Neural cell (in vitro differentiated cells): Measurements from ENCODE around the gene SDK1.

Source experiments
- EZH2 ChIP-seq: fragments of 200-600, 300-800 bp; shearing (Covaris generic), sonication (generic); IDR thresholded peaks from 2 replicates; pipeline ENCODE4 v1.6.1; 2014; ENCODE audit warnings: antibody characterized with exemption, low read length, borderline replicate concordance, mild to moderate bottlenecking; ENCODE audit not compliant: insufficient read depth, poor library complexity, severe bottlenecking
- POLR2AphosphoS5 ChIP-seq: IDR thresholded peaks from 2 replicates; pipeline ENCODE4 v1.6.1; 2012
- RAD21 ChIP-seq: fragments of 450-650 bp; conservative IDR thresholded peaks from 2 replicates; pipeline ENCODE4 v1.6.1; 2014; ENCODE audit warnings: antibody characterized with exemption, mild to moderate bottlenecking, moderate library complexity
- TAF1 ChIP-seq: IDR thresholded peaks from 2 replicates; pipeline ENCODE4 v1.6.1; 2012; ENCODE audit warnings: low read depth
- TF ChIP-seq, protein P1 (sequence below): fragments of 450-650 bp; IDR thresholded peaks from 2 replicates; pipeline ENCODE4 v1.5.1; 2014; ENCODE audit warnings: antibody characterized with exemption, mild to moderate bottlenecking, moderate library complexity; ENCODE audit not compliant: poor library complexity, severe bottlenecking

GRCh38 chr7:4202154-4202736 lies 901.2 kb downstream of the SDK1 start:
- TF ChIP-seq, protein P1, sequence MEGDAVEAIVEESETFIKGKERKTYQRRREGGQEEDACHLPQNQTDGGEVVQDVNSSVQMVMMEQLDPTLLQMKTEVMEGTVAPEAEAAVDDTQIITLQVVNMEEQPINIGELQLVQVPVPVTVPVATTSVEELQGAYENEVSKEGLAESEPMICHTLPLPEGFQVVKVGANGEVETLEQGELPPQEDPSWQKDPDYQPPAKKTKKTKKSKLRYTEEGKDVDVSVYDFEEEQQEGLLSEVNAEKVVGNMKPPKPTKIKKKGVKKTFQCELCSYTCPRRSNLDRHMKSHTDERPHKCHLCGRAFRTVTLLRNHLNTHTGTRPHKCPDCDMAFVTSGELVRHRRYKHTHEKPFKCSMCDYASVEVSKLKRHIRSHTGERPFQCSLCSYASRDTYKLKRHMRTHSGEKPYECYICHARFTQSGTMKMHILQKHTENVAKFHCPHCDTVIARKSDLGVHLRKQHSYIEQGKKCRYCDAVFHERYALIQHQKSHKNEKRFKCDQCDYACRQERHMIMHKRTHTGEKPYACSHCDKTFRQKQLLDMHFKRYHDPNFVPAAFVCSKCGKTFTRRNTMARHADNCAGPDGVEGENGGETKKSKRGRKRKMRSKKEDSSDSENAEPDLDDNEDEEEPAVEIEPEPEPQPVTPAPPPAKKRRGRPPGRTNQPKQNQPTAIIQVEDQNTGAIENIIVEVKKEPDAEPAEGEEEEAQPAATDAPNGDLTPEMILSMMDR: no peak
- TF ChIP-seq EZH2: no peak
- no peak for TF ChIP-seq RAD21
- TF ChIP-seq POLR2AphosphoS5: no peak
- TF ChIP-seq TAF1: no peak
